Right ventricle myocardium superior (tissue), 1 donor: ENCODE measurements around the gene ITPR1. TPM values are rescaled to one million over a fixed set of nuclear protein-coding genes. Genes with fewer than 3 reads are reported as not detected.

Experiments
- ATAC-seq: fragments of 200-7000 bp; cut with Tn5 transposase; one replicate; pipeline ENCODE4 v1.9.1; 2020; ENCODE audit warnings: mild to moderate bottlenecking; ENCODE audit not compliant: poor library complexity
- DNase-seq: peaks from one replicate; pipeline ENCODE4 v3.0.0-alpha.2; 2020
- intact Hi-C: fragments of 100-400 bp; cut with DNase I; formaldehyde crosslinking; loops from one replicate; pipeline ENCODE4 v1.11.2; 2022
- total RNA-seq: library from RNA; stranded (reverse); fragmentation: NEBNext Ultra II Directional; extraction: Animal tissue kit (Norgen Biotek cat#: 25700); gene quantifications from one replicate; pipeline ENCODE4 v1.2.1, GENCODE V29; 2021
- donor health status: DM: no; HTN: yes; CAD: no; lungs with severe emphysema.

ITPR1 gene
- total RNA-seq, 1 donor from 2014 or later, result 17.1 TPM

- peak; percentile 64 for ATAC-seq
These were observed 257.3 kb downstream of the ITPR1 start for GRCh38 chr3:4750306-4750968.

GRCh38 chr3:4751029-4751501, 257.9 kb downstream of the ITPR1 start:
- ATAC-seq, result no peak
- intact Hi-C loops, result no loop called here
- no peak for DNase-seq

More at GRCh38 chr3:4750306-4750968, 257.3 kb downstream of the ITPR1 start:
- intact Hi-C loops, result no loop called here
- DNase-seq, result no peak

GRCh38 chr3:4751502-4752101, 258.5 kb downstream of the ITPR1 start:
- intact Hi-C loops, result no loop called here
- ATAC-seq (peak; percentile 75), DNase-seq (no peak)

GRCh38 chr3:4752201-4753072, 259.3 kb downstream of the ITPR1 start:
- ATAC-seq (no peak), DNase-seq (no peak)
- intact Hi-C loops, result no loop called here

- intact Hi-C loops, result no loop called here
- DNase-seq (no peak), ATAC-seq (no peak)
These were observed 260.0 kb downstream of the ITPR1 start for GRCh38 chr3:4753073-4753691.

GRCh38 chr3:4754180-4755086, 261.3 kb downstream of the ITPR1 start:
- DNase-seq, result no peak
- intact Hi-C loops, result no loop called here
- ATAC-seq, result peak; percentile 3

- ATAC-seq (no peak), DNase-seq (no peak)
- intact Hi-C loops, result no loop called here
These were observed 262.4 kb downstream of the ITPR1 start for GRCh38 chr3:4755566-4755965.

GRCh38 chr3:4756057-4756775, 263.1 kb downstream of the ITPR1 start:
- DNase-seq (no peak), ATAC-seq (no peak)
- intact Hi-C loops, result no loop called here

- intact Hi-C loops, result no loop called here
- ATAC-seq (no peak), DNase-seq (no peak)
These were observed 263.9 kb downstream of the ITPR1 start for GRCh38 chr3:4756855-4757574.

- DNase-seq (no peak), ATAC-seq (no peak)
- intact Hi-C loops, result no loop called here
These were observed 264.6 kb downstream of the ITPR1 start for GRCh38 chr3:4757575-4758248.

- no peak for ATAC-seq
- intact Hi-C loops, result no loop called here
- no peak for DNase-seq
These were observed 265.2 kb downstream of the ITPR1 start for GRCh38 chr3:4758249-4758860.

GRCh38 chr3:4758957-4759656, 266.0 kb downstream of the ITPR1 start:
- intact Hi-C loops, result no loop called here
- ATAC-seq (no peak), DNase-seq (no peak)

GRCh38 chr3:4759689-4760312, 266.7 kb downstream of the ITPR1 start:
- intact Hi-C loops, result no loop called here
- DNase-seq (no peak), ATAC-seq (no peak)

GRCh38 chr3:4761759-4762158, 268.6 kb downstream of the ITPR1 start:
- ATAC-seq (no peak), DNase-seq (no peak)
- intact Hi-C loops, result no loop called here
